ENCODE measurements around the gene SNAI3. TPM values are rescaled to one million over a fixed set of nuclear protein-coding genes. Genes with fewer than 3 reads are reported as not detected.

SNAI3 gene
- total and polyA plus RNA-seq, 2 of the 8 experiments (the other 6 are each of a cell fraction or from before 2014, with no cell fraction given): 8.5 to 13.3 TPM

GRCh38 chr16:88673716-88674379 lies 12.5 kb downstream of the SNAI3 start:
- no peak overlapping the region for H2BK120ac ChIP-seq (replicated peaks; ENCODE audit: low read depth, low read length)
- peaks cover 0 to 5% (median 3%) of the 10 kb centered on the region in 4 experiments; a peak in 4 of 7 replicates for H3K4me1 ChIP-seq (replicated peaks in 1 of 4; ENCODE audit: control insufficient read depth in 3 of 4, insufficient read depth in 4 of 4, low read length in 3 of 4)
- H3K9ac ChIP-seq (replicated peaks in 1 of 4; ENCODE audit: extremely low read depth in 1 of 4, low read depth in 3 of 4, low read length in 3 of 4): no peak overlapping the region
- no peak overlapping the region for H4K5ac ChIP-seq (ENCODE audit: insufficient read length, low read depth, low read length)
- no peak overlapping the region for H4K91ac ChIP-seq (replicated peaks; ENCODE audit: insufficient read length, low read length)
- no peak overlapping the region for H3K27ac ChIP-seq (ENCODE audit: low read depth, low read length)
- H3K23ac ChIP-seq (ENCODE audit: insufficient read length): no peak overlapping the region
- no peak overlapping the region for H4K8ac ChIP-seq (ENCODE audit: extremely low read depth, insufficient read depth, low read length)
- peaks cover 0 to 2% of the 10 kb centered on the region in 2 experiments for H4K20me1 ChIP-seq (replicated peaks in 1 of 2; ENCODE audit: control insufficient read depth in 1 of 2, insufficient read depth in 2 of 2, low read length in 2 of 2)
- H3K4me2 ChIP-seq (ENCODE audit: insufficient read depth in 1 of 2, low read depth in 2 of 2, low read length in 2 of 2): no peak overlapping the region
- no peak overlapping the region for H2AFZ ChIP-seq (ENCODE audit: low read length)
- no peaks in the 10 kb centered on the region for H3K27me3 ChIP-seq (replicated peaks in 1 of 4; ENCODE audit: control insufficient read depth in 3 of 4, extremely low read depth in 1 of 4, insufficient read depth in 3 of 4, low read length in 3 of 4)
- H3K79me1 ChIP-seq (ENCODE audit: low read depth, low read length): no peaks in the 10 kb centered on the region
- no peak overlapping the region for H3K56ac ChIP-seq (replicated peaks; ENCODE audit: insufficient read length, low read depth, low read length)
- H3K79me2 ChIP-seq (ENCODE audit: control insufficient read depth in 1 of 2, insufficient read depth in 2 of 2, low read length in 2 of 2): no peaks in the 10 kb centered on the region
- no peak overlapping the region for H2BK5ac ChIP-seq (ENCODE audit: low read depth, low read length)
- no peaks in the 10 kb centered on the region for H3K36me3 ChIP-seq (ENCODE audit: control insufficient read depth in 2 of 4, insufficient read depth in 4 of 4, low read length in 3 of 4)
- no peak overlapping the region for H2AK5ac ChIP-seq (ENCODE audit: low read depth, low read length)
- H2BK15ac ChIP-seq (ENCODE audit: low read length): no peak overlapping the region
- H3K9me3 ChIP-seq (ENCODE audit: insufficient read depth in 2 of 2, low read depth in 1 of 2, low read length in 1 of 2): no peaks in the 10 kb centered on the region
- H2BK12ac ChIP-seq (ENCODE audit: low read depth, low read length): no peak overlapping the region
- no peak overlapping the region for H2BK20ac ChIP-seq (ENCODE audit: low read length)
- CTCF ChIA-PET (ENCODE audit: partially characterized antibody): interaction anchor here (1.1 to 9.7 kb wide), 14 partner anchors 7 to 104 kb away, joined by 3 to 87 read pairs (median 5); partner anchors contain the start of gene SNAI3
- H3K23me2 ChIP-seq (ENCODE audit: low read depth, low read length): no peaks in the 10 kb centered on the region
- H3K18ac ChIP-seq (ENCODE audit: extremely low read depth, low read length): no peak overlapping the region
- H3K4ac ChIP-seq (replicated peaks; ENCODE audit: insufficient read length, low read depth, low read length): no peak overlapping the region
- 89% methylated on average over 19 of the region's 19 CpGs; no CpG with 5 or more reads in 1 of the 2 experiments for WGBS, 2 experiments (ENCODE audit: extremely low coverage in 1 of 2, insufficient coverage in 1 of 2, insufficient read length in 1 of 2, insufficient replicate concordance in 2 of 2, low coverage in 1 of 2, low lambda C conversion rate in 2 of 2, missing lambda C conversion rate in 1 of 2)
- FAIRE-seq (no peak), DNase-seq (ENCODE audit: low read depth in 1 of 2, low spot score in 2 of 2) (no peak)
- POLR2A ChIA-PET (ENCODE audit: partially characterized antibody): interaction anchor here (0.8 to 3.4 kb wide), 2 partner anchors 10 to 23 kb away, joined by 3 to 15 read pairs; partner anchors contain the start of gene MVD
- no peak overlapping the region for H3K14ac ChIP-seq (ENCODE audit: insufficient read length)
- H3K4me3 ChIP-seq (ENCODE audit: extremely low read depth in 1 of 4, insufficient read depth in 2 of 4, low read depth in 3 of 4, low read length in 4 of 4): no peak overlapping the region
- no peak for TF ChIP-seq ZNF274 (IDR thresholded peaks at IDR 0.05; ENCODE audit: borderline replicate concordance, extremely low read depth, low read length)
- TF ChIP-seq SIX5 (IDR thresholded peaks at IDR 0.05; ENCODE audit: low read depth, low read length): no peak
- TF ChIP-seq GTF2F1 (IDR thresholded peaks at IDR 0.05; ENCODE audit: borderline replicate concordance, low read depth, low read length): no peak
- no peak for TF ChIP-seq SAP30 (IDR thresholded peaks at IDR 0.05; ENCODE audit: insufficient read depth, insufficient replicate concordance, low read length)
- no peak for TF ChIP-seq POU5F1 (IDR thresholded peaks at IDR 0.05; ENCODE audit: low read depth, low read length)
- no peak for TF ChIP-seq RAD21 (IDR thresholded peaks at IDR 0.05 in 1 of 2, conservative IDR thresholded peaks at IDR 0.05 in 1 of 2; ENCODE audit: low read depth in 2 of 2, low read length in 2 of 2)
- no peak for TF ChIP-seq CHD1 (IDR thresholded peaks at IDR 0.05; ENCODE audit: low read depth, low read length)
- no peak for TF ChIP-seq FOSL1 (IDR thresholded peaks at IDR 0.05; ENCODE audit: insufficient read depth, low read depth, low read length)
- TF ChIP-seq CEBPB (IDR thresholded peaks at IDR 0.05; ENCODE audit: low read depth, low read length): no peak
- no peak for TF ChIP-seq ATF2 (IDR thresholded peaks at IDR 0.05; ENCODE audit: low read length)

Data from H1 (cell line).